Large intestine (tissue), 3 donors: ENCODE measurements around the gene RFT1. TPM values are rescaled to one million over a fixed set of nuclear protein-coding genes. Genes with fewer than 3 reads are reported as not detected.

ENCODE experiments used
- DNase-seq, 2 donors: peaks; one replicate each; pipeline versions ENCODE4 v3.0.0 to v3.0.0-alpha.2; 2013
- H3K27ac ChIP-seq: one replicate; pipeline ENCODE4 v1.5.1; 2013; ENCODE audit warnings: low read length
- H3K27me3 ChIP-seq: 2 replicates; pipeline ENCODE4 v1.6.1; 2013; ENCODE audit warnings: low read length; ENCODE audit not compliant: control insufficient read depth, insufficient read depth
- H3K36me3 ChIP-seq: 2 replicates; pipeline ENCODE4 v1.6.1; 2013; ENCODE audit warnings: low read length; ENCODE audit not compliant: control insufficient read depth, insufficient read depth
- H3K4me1 ChIP-seq: one replicate; pipeline ENCODE4 v1.6.1; 2013; ENCODE audit warnings: low read length; ENCODE audit not compliant: control insufficient read depth, insufficient read depth
- H3K4me3 ChIP-seq: one replicate; pipeline ENCODE4 v1.5.1; 2013; ENCODE audit warnings: low read length
- H3K9me3 ChIP-seq: one replicate; pipeline ENCODE4 v1.6.1; 2013; ENCODE audit warnings: mild to moderate bottlenecking, low read depth, low read length, moderate library complexity; ENCODE audit not compliant: control insufficient read depth
- WGBS: methylation state at CpG from one replicate; pipeline ENCODE4 v1.1.5; 2013; ENCODE audit warnings: low lambda C conversion rate; ENCODE audit not compliant: insufficient coverage; 5-methylcytosine and 5-hydroxymethylcytosine counted together
- polyA plus RNA-seq: library from polyadenylated mRNA; unstranded; fragments of 120-200 nt; gene quantifications from one replicate; pipeline ENCODE4 v1.2.1, GENCODE V29; 2013

Gene RFT1
- polyA plus RNA-seq, 1 donor, result 20.0 TPM

GRCh38 chr3:53170325-53171063 lies 40.3 kb upstream of the RFT1 start:
- WGBS, result no CpG with 5 or more reads among the region's 17 CpGs
- Histone ChIP-seq H3K36me3 (peaks cover 39% of the 10 kb centered on the region), H3K27ac (peak overlapping the region; percentile 76), H3K4me1 (peaks cover 59% of the 10 kb centered on the region), H3K4me3 (no peak overlapping the region), H3K9me3 (no peaks in the 10 kb centered on the region), H3K27me3 (no peaks in the 10 kb centered on the region)
- peak; percentile 75 to 89 for DNase-seq

GRCh38 chr3:53169832-53170324 lies 39.6 kb upstream of the RFT1 start:
- no CpG with 5 or more reads among the region's 9 CpGs for WGBS
- H3K4me1 ChIP-seq, result peaks cover 59% of the 10 kb centered on the region
- peak overlapping the region; percentile 76 for H3K27ac ChIP-seq
- no peaks in the 10 kb centered on the region for H3K9me3 ChIP-seq
- no peak overlapping the region for H3K4me3 ChIP-seq
- H3K27me3 ChIP-seq, result no peaks in the 10 kb centered on the region
- H3K36me3 ChIP-seq, result peaks cover 40% of the 10 kb centered on the region
- DNase-seq, result no peak

GRCh38 chr3:53169045-53169831 lies 39.0 kb upstream of the RFT1 start:
- no peak for DNase-seq
- peaks cover 65% of the 10 kb centered on the region for H3K4me1 ChIP-seq
- no peaks in the 10 kb centered on the region for H3K27me3 ChIP-seq
- H3K4me3 ChIP-seq, result no peak overlapping the region
- H3K27ac ChIP-seq, result peak overlapping the region; percentile 76
- peaks cover 41% of the 10 kb centered on the region for H3K36me3 ChIP-seq
- H3K9me3 ChIP-seq, result no peaks in the 10 kb centered on the region
- no CpG with 5 or more reads among the region's 15 CpGs for WGBS

GRCh38 chr3:53168175-53168923 lies 38.1 kb upstream of the RFT1 start:
- Histone ChIP-seq H3K27ac (no peak overlapping the region), H3K4me3 (no peak overlapping the region), H3K9me3 (no peaks in the 10 kb centered on the region), H3K4me1 (peaks cover 73% of the 10 kb centered on the region), H3K36me3 (peaks cover 33% of the 10 kb centered on the region), H3K27me3 (no peaks in the 10 kb centered on the region)
- 90% methylated on average over 2 of the region's 15 CpGs for WGBS
- no peak for DNase-seq

GRCh38 chr3:53167418-53168174 lies 37.4 kb upstream of the RFT1 start:
- Histone ChIP-seq H3K27ac (no peak overlapping the region), H3K9me3 (no peaks in the 10 kb centered on the region), H3K4me1 (peaks cover 79% of the 10 kb centered on the region), H3K27me3 (no peaks in the 10 kb centered on the region), H3K36me3 (peaks cover 28% of the 10 kb centered on the region), H3K4me3 (no peak overlapping the region)
- WGBS, result no CpG with 5 or more reads among the region's 7 CpGs
- DNase-seq, result no peak

GRCh38 chr3:53166781-53167291 lies 36.6 kb upstream of the RFT1 start:
- no CpG with 5 or more reads among the region's 9 CpGs for WGBS
- no peaks in the 10 kb centered on the region for H3K27me3 ChIP-seq
- peaks cover 28% of the 10 kb centered on the region for H3K36me3 ChIP-seq
- H3K4me3 ChIP-seq, result no peak overlapping the region
- no peak for DNase-seq
- H3K9me3 ChIP-seq, result no peaks in the 10 kb centered on the region
- no peak overlapping the region for H3K27ac ChIP-seq
- peaks cover 73% of the 10 kb centered on the region for H3K4me1 ChIP-seq

- Histone ChIP-seq H3K9me3 (peaks cover 2% of the 10 kb centered on the region), H3K4me3 (no peak overlapping the region), H3K4me1 (peaks cover 67% of the 10 kb centered on the region), H3K36me3 (peaks cover 28% of the 10 kb centered on the region), H3K27me3 (no peaks in the 10 kb centered on the region), H3K27ac (no peak overlapping the region)
- no CpG with 5 or more reads among the region's 4 CpGs for WGBS
- no peak for DNase-seq
Observed at GRCh38 chr3:53166206-53166605, 36.0 kb upstream of the RFT1 start.

GRCh38 chr3:53164911-53165310 lies 34.7 kb upstream of the RFT1 start:
- no peak for DNase-seq
- H3K9me3 ChIP-seq, result peaks cover 2% of the 10 kb centered on the region
- H3K27me3 ChIP-seq, result no peaks in the 10 kb centered on the region
- no peak overlapping the region for H3K27ac ChIP-seq
- no CpG with 5 or more reads among the region's 9 CpGs for WGBS
- H3K4me3 ChIP-seq, result no peak overlapping the region
- H3K4me1 ChIP-seq, result peaks cover 61% of the 10 kb centered on the region
- H3K36me3 ChIP-seq, result peaks cover 28% of the 10 kb centered on the region

GRCh38 chr3:53163444-53164387 lies 33.5 kb upstream of the RFT1 start:
- WGBS, result no CpG with 5 or more reads among the region's 6 CpGs
- H3K27me3 ChIP-seq, result no peaks in the 10 kb centered on the region
- peak overlapping the region; percentile 90 for H3K27ac ChIP-seq
- peaks cover 2% of the 10 kb centered on the region for H3K9me3 ChIP-seq
- DNase-seq, result peak in 1 of 2 donors; percentile 51
- H3K4me3 ChIP-seq, result peak overlapping the region; percentile 99
- peaks cover 24% of the 10 kb centered on the region for H3K36me3 ChIP-seq
- peaks cover 61% of the 10 kb centered on the region for H3K4me1 ChIP-seq
